EL (cell line): Measurements from ENCODE around the gene AAMDC.

Experiments used
- DNase-seq: peaks from one replicate; pipeline ENCODE4 v3.0.0-alpha.2; 2016

The AAMDC gene

DNA sequence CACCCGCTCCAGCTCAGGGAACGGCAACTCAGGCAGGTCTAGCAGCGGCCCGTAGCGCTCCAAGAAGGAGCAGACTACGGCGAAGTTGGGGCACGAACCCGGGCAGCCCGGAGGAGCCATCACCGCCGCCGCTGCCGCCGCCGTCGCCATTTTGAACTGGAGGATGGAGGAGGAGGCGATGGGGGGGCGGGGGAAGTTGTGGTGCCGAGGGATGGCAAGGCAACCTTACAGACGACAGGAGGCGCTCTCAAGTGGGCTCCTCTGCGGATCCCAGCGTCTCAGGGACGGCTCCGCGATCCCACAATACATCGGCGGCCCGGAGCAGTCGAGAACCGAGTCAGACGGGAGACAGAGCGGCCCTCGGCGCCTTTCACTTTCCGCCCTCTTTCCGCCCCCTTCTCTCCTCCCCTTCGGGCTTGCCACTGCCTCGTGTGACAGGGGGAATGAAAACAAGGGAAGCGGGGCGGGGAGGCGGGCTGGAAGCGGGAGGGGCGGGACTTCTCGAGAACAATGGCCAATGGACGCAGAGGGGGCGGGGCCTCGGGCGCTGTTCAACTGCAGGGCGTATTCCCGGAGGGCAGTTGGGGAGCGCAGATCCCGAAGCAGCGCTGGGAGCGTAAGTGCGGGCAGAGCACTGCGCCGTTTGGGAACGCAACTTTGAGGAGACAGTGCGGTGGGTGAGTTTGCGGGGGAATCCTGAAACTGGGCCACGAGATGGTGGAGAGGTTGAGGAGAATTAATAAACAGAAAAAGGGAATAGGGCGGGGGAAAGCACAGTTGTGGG, at the start of gene AAMDC, which contains the start of gene RSF1:
TSS of gene AAMDC (plus strand) at position 580 of the 784 bp plus-strand sequence. CDS start 21,353 bp downstream, outside the sequence.
TSS of gene RSF1 (minus strand) at position 158 of the 784 bp plus-strand sequence. CDS start at position 150, 8 bp downstream.
- peak; percentile 99 for DNase-seq

DNA sequence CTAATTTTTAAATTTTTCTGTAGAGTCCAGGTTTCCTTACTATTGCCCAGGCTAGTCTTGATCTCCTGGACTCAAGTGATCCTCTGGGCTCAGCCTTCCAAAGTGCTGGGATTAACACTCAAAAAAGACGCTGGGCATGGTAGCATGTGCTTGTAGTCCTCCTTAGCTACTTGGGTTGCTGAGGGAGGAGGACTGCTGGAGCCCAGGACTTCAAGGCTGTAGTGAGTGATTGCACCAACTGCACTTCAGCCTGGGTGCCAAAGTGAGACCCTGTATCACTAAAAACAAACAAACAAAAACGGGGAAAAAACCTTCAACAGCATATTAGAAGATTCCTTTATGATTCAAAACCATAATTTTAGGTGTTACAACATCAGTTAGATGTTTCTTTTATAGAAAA, 45.0 kb upstream of the AAMDC start:
- no peak for DNase-seq

DNA sequence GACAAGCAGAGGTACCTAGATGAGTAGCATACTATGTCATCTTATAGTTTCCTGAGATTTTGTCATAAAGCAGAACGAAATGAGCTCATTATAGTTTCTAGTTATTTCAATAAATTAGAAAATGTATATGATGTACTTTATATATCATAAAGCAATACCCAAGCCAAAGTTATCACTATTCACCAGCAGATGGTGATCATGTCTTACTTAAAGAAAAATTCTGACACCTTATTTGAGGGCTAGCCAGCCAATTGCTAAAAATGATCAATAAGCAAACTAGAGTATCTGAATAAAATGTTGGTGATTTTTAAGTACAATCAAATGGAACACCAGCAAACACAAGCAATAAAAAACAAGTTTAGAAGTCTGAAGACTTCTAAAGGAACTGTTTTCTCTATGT, 44.5 kb upstream of the AAMDC start:
- peak; percentile 16 for DNase-seq

DNA sequence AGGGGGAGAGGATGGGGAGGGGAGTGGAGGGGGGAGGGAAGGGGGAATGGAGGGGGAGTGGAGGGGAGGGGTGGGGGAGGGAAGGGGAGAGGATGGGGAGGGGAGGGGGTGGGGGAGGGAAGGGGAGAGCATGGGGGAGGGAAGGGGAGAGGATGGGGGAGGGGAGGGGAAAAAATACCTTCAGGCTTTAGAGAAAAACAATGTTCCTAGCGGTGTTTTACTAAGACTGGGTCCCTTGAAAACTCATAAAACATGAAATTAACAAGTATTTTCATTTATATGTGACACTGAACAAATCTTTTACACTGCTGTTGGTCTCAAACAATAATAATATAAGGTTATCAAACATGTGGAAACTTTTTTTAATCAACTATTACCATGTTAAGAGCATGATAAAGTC, 42.8 kb upstream of the AAMDC start:
- DNase-seq: no peak

DNA sequence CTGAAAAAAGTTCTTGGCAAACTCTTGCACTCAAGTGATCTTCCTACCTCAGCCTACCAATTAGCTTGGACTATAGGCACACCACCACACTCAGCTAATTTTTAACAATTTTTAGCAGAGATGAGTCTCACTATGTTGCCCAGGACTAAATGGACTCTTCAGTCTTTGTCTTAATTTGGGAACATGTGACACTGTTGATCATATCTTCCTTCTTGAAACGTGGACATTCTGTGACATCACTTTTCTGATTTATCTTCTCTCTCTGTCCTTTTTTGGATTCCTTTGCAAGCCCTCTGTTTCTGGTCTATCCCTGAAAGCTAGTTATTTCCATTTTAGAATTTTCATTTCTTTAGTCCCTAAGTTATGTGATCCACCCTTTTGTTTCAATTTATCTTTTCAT, 42.4 kb upstream of the AAMDC start:
- no peak for DNase-seq

DNA sequence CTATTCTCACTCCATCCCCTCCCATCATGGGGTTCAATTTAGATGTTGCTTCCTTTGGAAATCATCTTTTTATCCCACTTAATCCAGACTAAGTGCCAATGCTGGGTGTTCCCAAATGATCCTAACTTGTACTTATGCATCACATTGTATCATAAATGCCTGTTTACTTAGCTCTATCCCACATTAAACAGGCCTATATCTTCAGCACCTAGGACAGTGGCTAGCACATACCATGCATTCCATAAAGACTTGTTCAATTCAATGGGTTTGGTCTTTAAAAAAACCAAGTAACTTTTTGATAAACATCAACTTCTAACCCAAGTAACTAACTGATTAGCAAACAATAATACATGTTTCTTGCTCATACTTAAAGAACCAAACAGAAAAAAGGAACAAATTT, 41.0 kb upstream of the AAMDC start:
- DNase-seq: peak; percentile 50

DNA sequence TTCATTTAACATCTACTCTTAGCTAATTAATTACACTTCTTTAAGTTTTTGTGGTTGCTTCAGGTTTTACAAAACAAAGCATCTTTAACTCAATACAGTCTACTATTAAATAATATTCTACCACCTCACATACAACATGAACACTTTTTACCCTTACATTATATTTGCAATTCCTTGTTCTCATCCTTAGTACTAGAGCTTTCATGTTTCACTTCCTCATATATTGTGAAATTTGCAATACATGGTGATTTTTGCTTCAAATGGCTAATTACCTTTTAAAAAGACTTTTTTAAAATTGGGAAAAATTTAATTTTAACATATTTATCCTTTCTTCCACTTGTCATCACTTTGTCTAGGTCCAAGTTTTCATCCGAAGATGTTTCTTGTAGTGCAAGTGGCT, 37.9 kb upstream of the AAMDC start:
- DNase-seq: no peak

DNA sequence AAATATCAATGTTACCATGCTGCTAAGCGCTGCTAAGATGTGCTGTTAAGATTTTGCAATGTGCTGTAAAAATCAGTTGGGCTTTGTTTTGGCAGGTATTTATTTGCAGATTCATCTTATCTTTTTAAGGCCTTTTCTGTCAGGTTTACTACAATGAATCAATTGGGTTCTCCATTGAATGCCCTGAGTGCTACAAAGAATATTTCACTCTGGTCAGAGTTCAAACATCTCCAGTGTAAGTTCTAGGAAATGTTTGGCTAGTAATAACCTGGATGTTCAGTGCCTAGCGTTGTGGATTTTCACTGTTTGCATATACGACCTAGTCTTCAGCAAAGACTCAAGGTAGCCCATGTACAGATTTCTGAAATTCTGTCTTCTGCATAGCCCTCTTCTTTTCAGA, 36.4 kb upstream of the AAMDC start:
- no peak for DNase-seq

DNA sequence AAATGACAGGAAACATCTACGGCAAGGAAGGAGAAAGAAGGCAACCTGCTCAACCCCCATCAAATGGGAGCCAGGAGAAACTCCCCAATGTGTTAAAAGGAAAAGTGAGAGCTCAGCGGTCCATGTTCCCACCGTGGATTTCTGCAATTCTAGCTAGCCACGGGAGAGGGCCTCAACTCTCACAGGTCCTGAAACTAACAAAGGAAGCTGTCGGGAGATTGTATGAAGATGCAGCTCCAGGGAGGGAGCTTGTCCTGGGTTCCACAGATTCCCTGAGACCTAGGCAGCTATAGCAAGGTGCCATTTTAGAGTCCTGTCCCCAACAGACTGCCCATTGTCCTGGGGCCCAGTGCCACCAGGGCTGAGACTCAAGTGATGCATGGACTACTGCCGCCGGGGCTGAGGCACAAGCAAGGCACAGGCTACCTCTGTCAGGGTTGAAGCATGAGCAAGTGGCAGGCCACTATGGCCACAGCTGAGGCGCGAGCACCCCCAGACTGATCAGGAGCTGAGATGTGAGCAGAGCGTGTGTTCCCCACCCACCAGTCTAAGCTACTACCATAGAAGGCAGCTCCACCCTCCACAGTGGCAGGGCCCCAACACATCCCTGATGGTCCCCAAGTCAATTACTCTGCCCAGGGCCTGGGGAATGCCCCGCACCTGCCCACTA, 31.7 kb upstream of the AAMDC start:
- DNase-seq: no peak

DNA sequence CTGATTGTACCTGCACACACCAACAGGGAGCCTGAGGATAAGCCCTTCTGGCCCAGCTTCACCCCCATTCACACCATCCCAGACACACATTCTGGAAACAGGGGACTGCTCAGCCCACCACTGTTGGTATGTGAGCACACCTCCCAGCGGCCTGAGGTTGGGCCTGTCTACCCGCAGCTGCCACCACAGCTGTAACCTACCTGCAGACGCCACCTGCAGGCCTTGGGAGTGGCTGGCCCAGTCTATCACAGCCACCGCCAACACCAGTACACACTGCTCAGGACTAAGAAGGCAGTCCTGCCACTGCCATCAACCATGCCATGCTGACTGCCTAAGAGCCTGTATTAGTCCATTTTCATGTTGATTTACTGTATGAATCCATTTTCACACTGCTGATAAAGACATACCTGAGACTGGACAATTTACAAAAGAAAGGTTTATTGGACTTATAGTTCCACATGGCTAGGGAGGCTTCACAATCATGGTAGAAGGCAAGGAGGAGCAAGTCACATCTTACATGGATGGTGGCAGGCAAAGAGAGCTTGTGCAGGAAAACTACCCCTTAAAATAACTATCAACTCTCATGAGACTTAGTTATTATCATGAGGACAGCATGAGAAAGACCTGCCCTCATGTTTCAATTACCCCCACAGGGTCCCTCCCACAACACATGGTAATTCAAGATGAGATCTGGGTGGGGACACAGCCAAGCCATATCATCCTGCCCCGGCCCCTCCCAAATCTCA, 31.0 kb upstream of the AAMDC start:
- DNase-seq: no peak

DNA sequence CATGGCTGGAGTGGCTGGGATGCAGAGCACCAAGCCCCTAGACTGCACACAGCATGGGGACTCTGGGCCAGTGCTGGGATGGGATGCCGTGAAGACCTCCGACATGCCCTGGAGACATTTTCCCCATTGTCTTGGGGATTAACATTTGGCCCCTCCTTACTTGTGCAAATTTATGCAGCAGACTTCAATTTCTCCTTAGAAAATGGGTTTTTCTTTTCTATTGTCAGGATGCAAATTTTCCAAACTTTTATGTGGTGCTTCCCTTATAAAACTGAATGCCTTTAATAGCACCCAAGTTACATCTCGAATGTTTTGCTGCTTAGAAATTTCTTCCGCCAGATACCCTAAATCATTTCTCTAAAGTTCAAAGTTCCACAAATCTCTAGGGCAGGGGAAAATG, 29.6 kb upstream of the AAMDC start:
- DNase-seq: no peak

DNA sequence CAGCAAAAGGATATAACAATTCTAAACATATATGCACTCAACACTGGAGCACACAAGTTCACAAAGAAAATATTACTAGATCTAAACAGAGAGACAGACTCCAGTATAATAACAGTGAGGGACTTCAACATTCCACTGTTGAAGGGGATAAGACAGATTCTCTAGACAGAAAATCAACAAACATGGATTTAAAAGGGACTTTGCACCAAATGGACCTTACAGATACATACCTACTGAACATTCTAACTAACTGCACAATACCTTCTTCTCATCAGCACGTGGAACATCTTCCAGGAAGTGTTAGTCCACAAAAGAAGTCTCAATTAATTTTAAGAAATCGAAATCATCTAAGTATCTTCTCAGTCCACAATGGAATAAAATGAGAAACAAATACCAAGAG, 27.0 kb upstream of the AAMDC start:
- no peak for DNase-seq

DNA sequence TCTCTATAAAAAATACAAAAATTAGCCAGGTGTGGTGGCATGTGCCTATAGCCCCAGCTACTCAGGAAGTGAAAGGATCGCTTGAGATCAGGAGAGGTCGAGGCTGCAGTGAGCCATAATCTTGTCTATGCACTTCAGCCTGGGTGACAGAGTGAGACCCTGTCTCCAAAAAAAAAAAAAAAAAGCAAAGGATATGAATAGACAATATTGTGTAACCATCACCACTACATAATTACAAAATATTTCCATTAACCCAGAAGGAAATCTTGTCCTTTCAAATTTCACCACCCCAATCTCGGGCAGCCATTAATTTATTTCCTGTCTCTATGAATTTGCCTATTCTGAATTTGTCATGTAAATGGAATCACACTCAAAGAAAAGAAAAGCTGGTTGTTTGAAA, 21.6 kb upstream of the AAMDC start:
- DNase-seq: no peak

DNA sequence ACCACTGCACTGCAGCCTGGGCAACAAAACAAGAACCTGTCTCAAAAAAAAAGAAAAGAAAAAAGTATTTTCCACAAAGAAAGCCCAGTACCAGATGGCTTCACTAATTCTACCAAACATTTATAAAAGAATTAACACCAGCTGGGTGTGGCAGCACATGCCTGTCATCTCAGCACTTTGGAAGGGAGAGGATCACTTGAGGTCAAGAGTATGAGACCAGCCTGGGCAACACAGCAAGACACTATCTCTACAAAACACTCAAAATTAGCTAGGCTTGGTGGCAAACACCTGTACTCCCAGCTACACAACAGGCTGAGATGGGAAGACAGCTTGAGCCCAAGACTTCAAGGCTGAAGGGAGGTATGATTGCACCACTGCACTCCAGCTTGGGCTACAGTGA, 20.5 kb upstream of the AAMDC start:
- no peak for DNase-seq

DNA sequence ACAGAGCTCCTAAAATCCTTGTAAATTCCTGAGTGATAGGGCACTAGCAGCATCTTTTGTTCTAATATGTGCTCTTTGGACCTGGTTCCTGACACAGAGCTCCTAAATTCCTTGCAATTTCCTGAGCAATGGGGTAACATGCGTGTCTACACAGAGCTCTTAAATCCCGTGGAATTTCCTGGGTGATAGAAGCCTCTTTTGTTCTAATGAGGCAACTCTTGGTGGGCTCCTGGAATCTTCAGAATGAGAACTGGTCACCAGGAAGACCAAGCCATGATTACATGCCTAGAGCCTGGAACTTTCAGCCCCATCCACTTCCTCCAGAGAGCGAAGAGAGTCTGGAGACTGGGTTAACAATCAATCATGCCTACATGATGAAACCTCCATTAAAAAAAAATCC, 19.5 kb upstream of the AAMDC start:
- DNase-seq: no peak

DNA sequence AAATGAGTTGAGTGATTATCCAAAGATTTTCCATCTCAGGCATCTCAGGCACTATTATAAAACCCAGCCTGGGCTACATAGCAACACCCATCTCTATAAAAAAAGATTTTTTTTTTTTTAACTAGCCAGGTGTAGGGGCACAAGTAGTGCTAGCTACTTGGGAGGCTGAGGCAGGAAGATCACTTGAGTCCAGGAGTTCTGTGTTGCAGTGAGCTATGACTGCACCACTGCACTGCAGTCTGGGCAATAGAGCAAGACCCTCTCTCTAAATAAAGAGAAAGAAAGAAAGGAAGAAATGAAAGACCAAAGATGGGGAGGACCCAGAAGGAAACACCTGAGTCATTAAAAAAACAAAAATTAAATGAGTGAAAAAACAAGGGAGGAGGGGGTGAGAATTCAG, 14.5 kb upstream of the AAMDC start:
- DNase-seq: no peak

DNA sequence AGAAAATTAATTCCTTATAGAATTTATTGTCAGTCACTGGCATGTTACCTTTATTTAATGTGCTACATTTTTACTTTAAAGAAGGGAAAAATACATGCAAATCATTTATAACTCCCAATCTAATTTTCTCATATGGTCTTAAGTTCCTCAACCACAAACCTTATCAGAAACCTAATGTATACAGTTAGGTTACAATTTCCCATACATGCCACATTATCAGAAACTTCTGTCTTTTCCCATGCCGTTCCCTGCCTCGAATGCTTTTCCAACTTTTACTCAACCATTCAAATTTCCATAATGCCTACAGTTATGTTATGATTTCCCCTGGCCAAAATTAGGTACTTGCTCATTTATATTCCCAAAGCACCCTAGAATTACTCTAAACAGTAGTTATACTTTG, 14.0 kb upstream of the AAMDC start:
- no peak for DNase-seq

DNA sequence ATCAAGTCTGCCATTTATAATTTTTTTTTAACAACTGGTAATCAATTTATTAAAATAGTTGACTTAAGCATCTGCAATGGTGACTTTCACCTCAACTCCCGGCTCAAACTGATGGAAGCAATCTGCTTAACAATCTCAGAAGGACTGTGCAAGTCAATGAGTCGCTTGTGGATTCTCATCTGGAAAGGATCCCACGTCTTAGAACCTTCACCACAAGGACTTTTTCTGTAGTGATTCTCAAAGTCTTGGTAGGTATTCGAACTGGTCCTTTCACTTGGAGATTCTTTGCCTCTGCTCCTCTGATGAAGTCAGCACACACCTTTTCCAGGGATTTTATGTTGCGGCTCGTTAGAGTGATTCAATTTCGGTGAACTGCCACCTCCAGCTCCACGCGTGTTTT, 7.7 kb upstream of the AAMDC start:
- peak; percentile 37 for DNase-seq

DNA sequence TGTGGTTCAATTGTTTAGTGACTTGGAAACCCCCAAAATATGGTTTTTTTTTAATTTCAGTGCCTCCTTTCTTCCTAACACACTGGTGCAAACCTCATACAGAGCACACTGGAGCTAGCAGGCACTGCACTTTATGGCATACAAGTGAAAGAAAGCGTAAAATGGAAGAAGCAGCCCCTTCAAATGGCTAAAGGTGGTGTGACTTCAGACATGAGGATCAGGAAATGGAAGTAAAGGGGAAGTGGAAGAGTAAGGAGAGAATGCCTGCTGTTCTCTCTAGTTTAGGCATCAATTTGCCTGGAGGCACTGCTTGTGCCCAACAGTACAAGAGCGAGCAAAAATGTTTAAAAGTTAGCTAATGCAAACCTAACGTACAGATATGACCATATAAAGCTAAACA, 6.1 kb upstream of the AAMDC start:
- DNase-seq: no peak

DNA sequence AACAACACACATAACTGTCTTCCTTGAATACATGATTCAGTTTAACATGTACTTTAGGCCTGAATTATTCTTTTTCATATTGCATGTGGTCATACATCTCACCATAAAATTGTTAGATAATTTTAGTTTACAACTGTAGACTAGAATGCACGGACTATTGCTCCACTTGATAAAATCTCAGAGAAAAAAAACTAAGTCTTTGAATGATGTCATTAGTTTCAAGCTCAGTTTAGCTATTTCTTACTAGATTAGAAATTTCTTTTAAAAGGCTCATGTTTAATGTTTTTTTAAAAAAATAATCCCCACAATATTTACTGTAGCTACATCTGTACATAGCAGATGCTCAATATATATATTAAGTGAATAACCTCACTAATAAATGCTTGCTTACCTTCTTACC, 5.5 kb upstream of the AAMDC start:
- DNase-seq: no peak

DNA sequence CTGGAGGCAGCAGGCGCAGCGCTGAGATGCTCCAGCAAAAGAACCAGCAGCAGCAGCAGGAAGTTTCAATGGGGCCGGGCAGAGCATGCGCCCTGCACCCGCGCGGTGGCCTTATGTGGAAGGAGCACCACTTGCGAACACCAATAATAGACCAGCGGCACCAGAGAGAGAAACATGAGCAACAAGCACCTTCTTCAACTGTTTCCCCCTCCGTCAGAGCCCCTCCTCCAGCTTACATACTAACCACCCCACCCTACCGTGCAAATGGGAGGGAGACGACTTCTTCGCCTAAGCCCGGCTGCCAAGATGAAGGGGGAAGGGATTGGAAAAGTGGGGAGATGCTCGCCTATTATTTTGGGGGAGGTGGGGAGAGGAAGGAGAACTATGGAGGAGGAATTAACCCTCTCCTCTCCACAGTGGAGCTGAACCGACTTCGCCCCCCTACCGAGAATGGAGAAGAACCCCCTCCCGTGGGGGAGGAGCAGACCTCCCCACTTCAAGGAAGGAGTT, 1.5 kb upstream of the AAMDC start:
- DNase-seq: peak; percentile 88

DNA sequence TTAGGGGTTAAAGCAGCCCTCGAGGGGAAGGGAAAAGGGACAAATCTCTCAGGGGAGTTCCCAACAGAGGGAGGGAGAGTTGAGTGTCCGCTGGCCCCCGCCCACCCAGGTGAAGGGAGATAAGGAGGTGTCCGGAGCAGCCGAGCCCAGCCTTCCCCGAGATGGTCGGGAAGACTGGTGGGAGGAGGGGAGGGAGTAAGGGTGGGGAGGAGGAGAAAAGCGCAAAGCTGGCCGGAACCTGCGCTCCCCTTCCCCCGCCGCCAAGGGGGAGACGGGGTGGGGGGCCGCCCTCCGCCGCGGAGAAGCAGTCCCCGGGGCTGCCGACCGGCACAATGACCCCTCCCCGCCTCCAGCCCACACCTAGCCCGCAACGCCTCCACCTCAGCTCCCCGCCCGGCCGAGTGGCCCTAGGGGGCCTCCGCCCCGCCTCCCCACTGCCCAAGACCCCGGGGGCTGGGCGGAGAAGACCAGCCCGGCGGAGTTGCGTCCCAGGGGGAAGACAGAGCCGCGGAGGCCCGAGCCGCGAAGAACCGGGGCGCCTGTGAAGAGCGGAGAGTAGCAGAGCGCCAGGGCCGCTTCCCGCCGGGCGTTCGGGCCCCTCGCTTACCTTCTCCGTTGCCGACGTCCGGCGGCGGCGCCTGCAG, 901 bp upstream of the AAMDC start:
- DNase-seq: peak; percentile 49

DNA sequence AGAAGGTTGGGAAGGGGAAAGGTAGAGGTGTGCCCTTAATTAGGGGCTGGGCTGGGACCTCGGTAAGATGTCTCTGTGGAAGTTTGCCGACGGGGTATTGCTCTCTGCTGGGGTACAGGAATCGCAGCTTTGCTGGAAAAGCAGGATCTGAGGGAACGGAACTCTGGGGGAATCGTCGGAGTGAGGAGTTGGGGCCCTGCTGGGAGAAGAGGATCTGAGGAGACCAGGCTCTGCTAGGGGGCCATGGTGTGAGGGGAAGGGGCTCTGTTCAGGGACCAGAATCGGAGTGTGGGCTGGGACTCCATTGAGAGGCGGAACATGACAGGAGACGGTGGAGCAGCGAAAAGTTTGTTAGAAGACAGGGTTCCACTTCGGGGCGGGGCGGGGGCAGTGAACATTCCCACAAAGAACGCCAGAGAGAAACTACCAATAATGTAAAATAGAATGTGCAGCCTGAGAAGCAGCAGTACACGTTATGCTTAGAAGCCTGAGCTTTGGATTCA, 456 bp downstream of the AAMDC start:
- peak; percentile 55 for DNase-seq
